Measurements from ENCODE around the gene MSI2. TPM values are rescaled to one million over a fixed set of nuclear protein-coding genes. Genes with fewer than 3 reads are reported as not detected.

The MSI2 gene
- total RNA-seq, 1 donor from 2014 or later, result 67.9 TPM

GRCh38 chr17:57536289-57536688 is 280.0 kb downstream of the MSI2 start:
- Mint-ChIP-seq H3K4me1 (ENCODE audit: low read depth, unreplicated experiment) (peaks cover 6% of the 10 kb centered on the region), H3K9me3 (ENCODE audit: unreplicated experiment) (no peaks in the 10 kb centered on the region), H3K27me3 (ENCODE audit: low read depth, unreplicated experiment) (no peaks in the 10 kb centered on the region), H3K4me3 (ENCODE audit: unreplicated experiment) (no peak overlapping the region), H3K36me3 (ENCODE audit: low read depth, unreplicated experiment) (peaks cover 4% of the 10 kb centered on the region), H3K27ac (ENCODE audit: unreplicated experiment) (no peak overlapping the region)
- H2AFZ ChIP-seq (ENCODE audit: low read depth, low read length), result no peak overlapping the region
- no peak overlapping the region for H3K4me2 ChIP-seq (ENCODE audit: low read length)
- H3K27ac ChIP-seq (ENCODE audit: low read depth, low read length), result no peak overlapping the region
- FAIRE-seq (no peak), DNase-seq (ENCODE audit: low read depth) (no peak)
- no peak overlapping the region for H3K9ac ChIP-seq (ENCODE audit: low read length)
- no peaks in the 10 kb centered on the region for H3K27me3 ChIP-seq (ENCODE audit: insufficient read depth, low read length)
- H3K36me3 ChIP-seq (ENCODE audit: insufficient read depth, low read length), result no peaks in the 10 kb centered on the region
- H3K9me3 ChIP-seq (ENCODE audit: insufficient read depth, low read depth, low read length), result no peaks in the 10 kb centered on the region
- H3K4me3 ChIP-seq (ENCODE audit: insufficient read depth, low read depth, low read length), result no peak overlapping the region
- H3K4me1 ChIP-seq (ENCODE audit: insufficient read depth, low read length), result peaks cover 11% of the 10 kb centered on the region
- TF ChIP-seq, protein P1, sequence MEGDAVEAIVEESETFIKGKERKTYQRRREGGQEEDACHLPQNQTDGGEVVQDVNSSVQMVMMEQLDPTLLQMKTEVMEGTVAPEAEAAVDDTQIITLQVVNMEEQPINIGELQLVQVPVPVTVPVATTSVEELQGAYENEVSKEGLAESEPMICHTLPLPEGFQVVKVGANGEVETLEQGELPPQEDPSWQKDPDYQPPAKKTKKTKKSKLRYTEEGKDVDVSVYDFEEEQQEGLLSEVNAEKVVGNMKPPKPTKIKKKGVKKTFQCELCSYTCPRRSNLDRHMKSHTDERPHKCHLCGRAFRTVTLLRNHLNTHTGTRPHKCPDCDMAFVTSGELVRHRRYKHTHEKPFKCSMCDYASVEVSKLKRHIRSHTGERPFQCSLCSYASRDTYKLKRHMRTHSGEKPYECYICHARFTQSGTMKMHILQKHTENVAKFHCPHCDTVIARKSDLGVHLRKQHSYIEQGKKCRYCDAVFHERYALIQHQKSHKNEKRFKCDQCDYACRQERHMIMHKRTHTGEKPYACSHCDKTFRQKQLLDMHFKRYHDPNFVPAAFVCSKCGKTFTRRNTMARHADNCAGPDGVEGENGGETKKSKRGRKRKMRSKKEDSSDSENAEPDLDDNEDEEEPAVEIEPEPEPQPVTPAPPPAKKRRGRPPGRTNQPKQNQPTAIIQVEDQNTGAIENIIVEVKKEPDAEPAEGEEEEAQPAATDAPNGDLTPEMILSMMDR (IDR thresholded peaks at IDR 0.05; ENCODE audit: insufficient read depth, low read depth, low read length), result no peak
- no peak for TF ChIP-seq EZH2 (IDR thresholded peaks at IDR 0.05; ENCODE audit: insufficient read depth, low read length)
- H4K20me1 ChIP-seq (ENCODE audit: insufficient read depth, low read length), result no peaks in the 10 kb centered on the region
- no peaks in the 10 kb centered on the region for H3K79me2 ChIP-seq (ENCODE audit: insufficient read depth, low read length)

DNA sequence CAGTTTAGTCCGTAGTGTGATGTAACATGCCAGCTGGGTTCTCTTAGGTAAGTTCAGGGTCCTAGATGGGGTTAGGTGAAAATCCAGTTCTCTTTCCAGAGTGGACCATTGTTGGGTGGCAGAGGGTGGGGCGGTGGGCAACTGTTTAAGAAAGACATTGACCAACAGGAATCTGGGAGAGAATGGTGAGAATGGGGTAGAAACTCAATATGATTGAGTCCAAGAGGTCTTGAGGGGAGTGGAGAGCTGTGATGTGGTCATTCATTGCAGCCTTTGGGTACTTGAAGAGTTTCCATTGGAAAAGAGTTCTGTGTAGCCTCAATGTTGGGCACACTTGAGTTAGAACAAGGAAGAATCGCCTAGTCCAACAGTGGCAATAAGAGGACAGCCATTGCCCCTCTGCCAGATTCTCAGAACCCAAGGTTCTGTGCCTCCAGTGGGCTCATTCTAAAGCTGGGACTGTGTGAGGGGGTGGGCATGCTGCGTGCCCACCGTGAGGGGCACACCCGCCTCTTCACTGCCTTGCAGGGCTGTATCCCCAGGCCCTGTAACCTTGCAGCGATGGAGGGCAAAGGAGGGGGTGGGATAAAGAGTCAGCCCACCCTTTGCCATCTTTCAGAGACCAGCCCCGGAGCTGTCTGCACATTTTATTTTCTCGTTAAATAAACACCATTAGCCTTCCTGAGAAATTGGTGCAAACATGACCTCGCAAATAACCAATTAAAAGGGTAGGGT is 280.6 kb downstream of the MSI2 start:
- Mint-ChIP-seq H3K36me3 (ENCODE audit: low read depth, unreplicated experiment) (peaks cover 4% of the 10 kb centered on the region), H3K4me3 (ENCODE audit: unreplicated experiment) (no peak overlapping the region), H3K4me1 (ENCODE audit: low read depth, unreplicated experiment) (peaks cover 8% of the 10 kb centered on the region), H3K27me3 (ENCODE audit: low read depth, unreplicated experiment) (no peaks in the 10 kb centered on the region), H3K9me3 (ENCODE audit: unreplicated experiment) (no peaks in the 10 kb centered on the region), H3K27ac (ENCODE audit: unreplicated experiment) (no peak overlapping the region)
- H4K20me1 ChIP-seq (ENCODE audit: insufficient read depth, low read length), result no peaks in the 10 kb centered on the region
- no peak overlapping the region for H3K27ac ChIP-seq (ENCODE audit: low read depth, low read length)
- H3K4me3 ChIP-seq (ENCODE audit: insufficient read depth, low read depth, low read length), result peak overlapping the region; percentile 1
- H2AFZ ChIP-seq (ENCODE audit: low read depth, low read length), result no peak overlapping the region
- no peaks in the 10 kb centered on the region for H3K27me3 ChIP-seq (ENCODE audit: insufficient read depth, low read length)
- H3K4me1 ChIP-seq (ENCODE audit: insufficient read depth, low read length), result peaks cover 18% of the 10 kb centered on the region
- DNase-seq (ENCODE audit: low read depth) (no peak), FAIRE-seq (no peak)
- peak overlapping the region; percentile 39 for H3K9ac ChIP-seq (ENCODE audit: low read length)
- peak overlapping the region; percentile 76 for H3K4me2 ChIP-seq (ENCODE audit: low read length)
- H3K36me3 ChIP-seq (ENCODE audit: insufficient read depth, low read length), result no peaks in the 10 kb centered on the region
- no peak for TF ChIP-seq EZH2 (IDR thresholded peaks at IDR 0.05; ENCODE audit: insufficient read depth, low read length)
- TF ChIP-seq, protein P1 (IDR thresholded peaks at IDR 0.05; ENCODE audit: insufficient read depth, low read depth, low read length), result no peak
- no peaks in the 10 kb centered on the region for H3K9me3 ChIP-seq (ENCODE audit: insufficient read depth, low read depth, low read length)
- no peaks in the 10 kb centered on the region for H3K79me2 ChIP-seq (ENCODE audit: insufficient read depth, low read length)
